HG03442 (cell line): ENCODE results near the gene SLC8A2.
"Not testable (repeated sequence)": the region's sequence is repeated elsewhere in the genome, so short reads cannot be mapped to it uniquely, and the experiment has no call there.

Experiments
- ATAC-seq: cut with Tn5 transposase; IDR thresholded peaks from one replicate; pipeline ENCODE4 v1.9.1; 2021; ENCODE audit warnings: mild to moderate bottlenecking, moderate library complexity; ENCODE audit not compliant: unreplicated experiment

Gene SLC8A2

GRCh38 chr19:47383890-47384289 is 87.8 kb downstream of the SLC8A2 start:
- ATAC-seq: not testable (repeated sequence)

GRCh38 chr19:47381653-47382279 is 89.9 kb downstream of the SLC8A2 start:
- ATAC-seq: no peak

DNA sequence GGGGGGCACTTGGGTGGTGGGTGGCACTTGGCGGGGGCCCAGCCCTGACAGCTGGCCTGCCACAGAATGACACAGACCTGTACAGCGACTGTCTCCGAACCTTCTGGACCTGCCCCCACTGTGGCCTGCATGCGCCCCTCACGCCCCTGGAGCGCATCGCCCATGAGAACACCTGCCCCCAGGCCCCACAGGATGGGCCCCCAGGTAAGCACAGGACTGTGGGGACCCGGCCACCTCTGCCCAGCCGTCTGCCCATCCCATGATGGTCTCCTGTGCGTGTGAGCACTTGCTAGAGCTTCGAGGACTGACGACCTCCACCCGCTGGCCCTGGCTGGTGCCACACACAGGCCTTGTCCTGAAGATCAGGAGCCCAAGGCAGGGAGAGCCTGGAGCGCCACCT is 90.6 kb downstream of the SLC8A2 start:
- no peak for ATAC-seq

DNA sequence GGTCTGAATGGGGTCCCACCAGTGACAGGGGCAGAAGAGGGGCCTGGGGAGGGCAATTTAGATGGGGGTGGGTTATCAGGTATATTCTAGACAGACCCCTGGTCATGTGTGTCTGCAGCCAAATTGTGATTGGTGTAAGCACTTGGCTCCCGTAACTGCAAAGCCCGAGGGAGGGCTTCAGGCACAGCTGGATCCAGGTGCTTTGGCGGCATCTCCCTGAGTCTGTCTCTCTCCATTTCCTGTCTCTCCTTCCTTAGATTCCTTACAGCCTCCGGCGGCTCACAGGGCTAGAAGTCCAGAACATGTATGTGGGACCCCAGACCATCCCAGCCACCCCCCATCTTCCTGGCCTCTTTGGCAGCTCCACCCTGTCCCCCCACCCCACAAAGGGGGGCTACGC is 91.1 kb downstream of the SLC8A2 start:
- no peak for ATAC-seq

- ATAC-seq: no peak
Observed at GRCh38 chr19:47379381-47379938, 92.2 kb downstream of the SLC8A2 start.

DNA sequence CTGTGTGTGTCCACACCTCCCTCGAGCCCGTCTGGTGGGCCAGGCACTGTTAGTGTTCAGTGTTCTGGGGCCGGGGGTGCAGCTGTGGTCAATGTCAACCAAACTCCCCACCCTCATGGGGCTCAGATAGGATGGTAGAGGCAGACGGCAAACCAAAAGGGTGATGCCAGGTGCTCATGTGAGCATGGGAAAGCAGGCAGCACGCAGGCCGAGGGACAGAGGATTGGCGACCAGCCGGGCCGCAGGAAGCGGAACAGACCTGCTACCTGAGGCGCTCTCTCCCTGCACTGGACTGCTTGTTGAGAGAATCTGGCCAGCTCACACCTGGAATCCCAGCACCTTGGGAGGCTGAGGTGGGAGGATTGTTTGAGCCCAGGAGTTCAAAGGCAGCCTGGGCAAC is 93.4 kb downstream of the SLC8A2 start:
- no peak for ATAC-seq
